Testis (tissue), 3 donors: Measurements from ENCODE around the gene ANAPC2. TPM values are rescaled to one million over a fixed set of nuclear protein-coding genes. Genes with fewer than 3 reads are reported as not detected.
A peak's percentile ranks its signal among the peaks of the same experiment; 100 is the strongest.

Experiments
- DNase-seq: peaks from one replicate; pipeline ENCODE4 v3.0.0-alpha.2; 2019
- H3K27ac ChIP-seq, 2 donors: fragments of 200-600 bp; sonication (generic); one replicate each; pipeline ENCODE4 v1.5.1; 2019
- H3K27me3 ChIP-seq: fragments of 200-600 bp; sonication (generic); one replicate; pipeline ENCODE4 v1.5.1; 2019
- H3K36me3 ChIP-seq: fragments of 200-600 bp; sonication (generic); one replicate; pipeline ENCODE4 v1.5.1; 2017; ENCODE audit warnings: low read depth; ENCODE audit errors: missing control alignments
- H3K4me1 ChIP-seq: fragments of 200-600 bp; sonication (generic); one replicate; pipeline ENCODE4 v1.5.1; 2019
- H3K4me3 ChIP-seq, 2 donors: fragments of 200-600 bp; sonication (generic); one replicate each; pipeline ENCODE4 v1.5.1; 2017 to 2019
- H3K9me3 ChIP-seq: fragments of 200-600 bp; sonication (generic); one replicate; pipeline ENCODE4 v1.5.1; 2017
- POLR2A ChIP-seq: fragments of 450-650 bp; IDR thresholded peaks from one replicate; pipeline ENCODE4 v1.6.1; 2017; ENCODE audit warnings: antibody characterized with exemption, mild to moderate bottlenecking, moderate library complexity
- WGBS, 2 donors: methylation state at CpG; one replicate each; pipeline ENCODE4 v1.1.5; 2018; 5-methylcytosine and 5-hydroxymethylcytosine counted together
- intact Hi-C: fragments of 100-400 bp; cut with DNase I; formaldehyde crosslinking; loops from one replicate; pipeline ENCODE4 v1.15.1; 2023; ENCODE audit warnings: low total_unique reads
- polyA plus RNA-seq: library from polyadenylated mRNA; stranded (reverse); fragments of 350-450 nt; fragmentation: Illumina TruSeq; extraction: RNeasy Lipid Tissue Mini Kit (QIAGEN cat#74804); gene quantifications from one replicate; pipeline ENCODE4 v1.2.3, GENCODE V29; 2014; ENCODE audit warnings: low read depth, low replicate concordance; ENCODE audit not compliant: insufficient read depth
- total RNA-seq, 2 donors: library from RNA; depleted of rRNA; stranded (reverse); fragments of >200 nt; gene quantifications; one replicate each; pipeline ENCODE4 v1.2.3, GENCODE V29; 2016
- TF ChIP-seq, protein P1 (sequence below), 3 experiments: fragments of 450-650 bp in 2 of 3; fragments of 200-600 bp in 1 of 3; sonication (generic) in 1 of 3; IDR thresholded peaks; one replicate each; pipeline ENCODE4 v1.5.1; 2016 to 2019; ENCODE audit warnings: antibody characterized with exemption in 3 of 3, mild to moderate bottlenecking in 2 of 3, moderate library complexity in 1 of 3

Gene ANAPC2
- total and polyA plus RNA-seq, 3 donors from 2014 or later, result 80.6 to 98.5 (median 91.0) TPM

DNA sequence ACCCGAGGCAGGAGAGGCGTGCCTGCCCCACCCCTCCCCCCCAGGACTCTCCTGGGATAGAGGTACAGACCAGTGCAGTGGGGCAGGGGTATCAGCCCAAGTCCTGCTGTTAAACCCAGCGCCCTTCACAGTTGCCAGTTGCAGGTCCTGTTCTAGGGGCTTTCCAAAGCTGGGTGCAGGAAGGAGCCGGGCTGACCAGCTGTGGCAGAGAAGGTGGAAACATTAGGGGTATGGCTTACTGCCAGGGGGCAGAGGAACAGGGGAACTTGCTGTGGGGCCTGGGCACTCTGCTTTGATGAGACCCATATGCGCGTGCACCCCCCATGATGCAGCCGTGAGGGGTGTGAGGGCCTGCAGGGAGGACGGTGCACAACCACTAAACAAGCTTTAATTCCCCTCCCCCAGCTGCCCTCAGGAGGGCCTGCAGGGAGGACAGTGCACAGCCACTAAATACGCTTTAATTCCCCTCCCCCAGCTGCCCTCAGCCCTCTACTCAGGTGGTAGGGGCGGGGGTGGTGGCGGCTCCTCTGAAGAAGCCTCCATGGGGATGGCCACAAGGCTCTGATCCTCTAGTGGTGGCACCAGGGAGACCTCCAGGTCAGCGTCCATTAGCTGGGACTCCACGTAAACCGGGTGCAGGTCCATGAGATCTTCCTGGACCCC, 17.7 kb downstream of the ANAPC2 start:
- DNase-seq, result no peak
- H3K27me3 ChIP-seq, result no peaks in the 10 kb centered on the region
- 44 to 65% methylated on average over 7 to 14 of the region's 14 CpGs for WGBS, 2 donors
- H3K9me3 ChIP-seq, result no peaks in the 10 kb centered on the region
- H3K4me3 ChIP-seq, result no peak overlapping the region
- H3K4me1 ChIP-seq, result peaks cover 15% of the 10 kb centered on the region
- TF ChIP-seq POLR2A, result no peak
- TF ChIP-seq, protein P1, sequence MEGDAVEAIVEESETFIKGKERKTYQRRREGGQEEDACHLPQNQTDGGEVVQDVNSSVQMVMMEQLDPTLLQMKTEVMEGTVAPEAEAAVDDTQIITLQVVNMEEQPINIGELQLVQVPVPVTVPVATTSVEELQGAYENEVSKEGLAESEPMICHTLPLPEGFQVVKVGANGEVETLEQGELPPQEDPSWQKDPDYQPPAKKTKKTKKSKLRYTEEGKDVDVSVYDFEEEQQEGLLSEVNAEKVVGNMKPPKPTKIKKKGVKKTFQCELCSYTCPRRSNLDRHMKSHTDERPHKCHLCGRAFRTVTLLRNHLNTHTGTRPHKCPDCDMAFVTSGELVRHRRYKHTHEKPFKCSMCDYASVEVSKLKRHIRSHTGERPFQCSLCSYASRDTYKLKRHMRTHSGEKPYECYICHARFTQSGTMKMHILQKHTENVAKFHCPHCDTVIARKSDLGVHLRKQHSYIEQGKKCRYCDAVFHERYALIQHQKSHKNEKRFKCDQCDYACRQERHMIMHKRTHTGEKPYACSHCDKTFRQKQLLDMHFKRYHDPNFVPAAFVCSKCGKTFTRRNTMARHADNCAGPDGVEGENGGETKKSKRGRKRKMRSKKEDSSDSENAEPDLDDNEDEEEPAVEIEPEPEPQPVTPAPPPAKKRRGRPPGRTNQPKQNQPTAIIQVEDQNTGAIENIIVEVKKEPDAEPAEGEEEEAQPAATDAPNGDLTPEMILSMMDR (IDR thresholded peaks at IDR 0.05), result no peak
- H3K27ac ChIP-seq, result no peak overlapping the region
- intact Hi-C loops, result no loop called here
- no peaks in the 10 kb centered on the region for H3K36me3 ChIP-seq

DNA sequence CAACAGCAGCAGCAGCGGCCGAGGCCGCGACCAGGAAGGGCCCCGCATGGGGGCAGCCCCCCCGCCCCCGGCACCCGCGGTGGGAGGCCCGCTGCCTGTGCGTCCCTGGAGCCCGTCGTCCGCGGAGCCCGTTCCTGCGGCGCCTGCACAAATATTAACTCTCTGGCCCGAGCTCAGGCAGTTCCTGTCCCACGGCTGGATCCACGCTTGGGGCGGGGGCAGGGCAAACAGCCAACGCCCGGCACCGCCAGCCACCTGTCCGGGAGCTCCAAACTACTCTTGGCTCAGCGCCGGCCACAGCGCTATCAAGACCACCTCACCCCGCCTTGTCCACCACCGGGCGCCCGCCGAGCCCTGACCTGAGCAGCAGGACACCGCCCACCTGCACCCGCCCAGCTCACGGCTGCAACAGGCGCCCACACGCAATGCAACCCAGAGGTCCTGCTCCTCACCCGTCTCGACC, 18.4 kb downstream of the ANAPC2 start, which contains the start of gene LRRC26:
Gene LRRC26 (minus strand): TSS at position 156 of the 463 bp plus-strand sequence. CDS start 108 bp downstream, at position 48.
- Histone ChIP-seq H3K27ac (no peak within 1 kb of the TSS), H3K4me1 (peaks cover 15% of the 10 kb centered on the region), H3K9me3 (no peaks in the 10 kb centered on the region), H3K27me3 (no peaks in the 10 kb centered on the region), H3K4me3 (peak within 1 kb of the TSS; percentile 26 to 38), H3K36me3 (no peaks in the 10 kb centered on the region)
- WGBS, 2 donors, result 7% methylated on average over 40 of the region's 41 CpGs; no CpG with 5 or more reads in 1 of the 2 donors
- intact Hi-C loops, result no loop called here
- no peak for TF ChIP-seq POLR2A
- TF ChIP-seq, protein P1 (IDR thresholded peaks at IDR 0.05), result no peak
- DNase-seq, result no peak

- intact Hi-C loops, result no loop called here
- WGBS, 2 donors, result 0 to 1% methylated on average over 5 to 41 of the region's 124 CpGs
- DNase-seq, result peak; percentile 58
Measured at GRCh38 chr9:137168904-137169856, 19.2 kb downstream of the ANAPC2 start.

DNA sequence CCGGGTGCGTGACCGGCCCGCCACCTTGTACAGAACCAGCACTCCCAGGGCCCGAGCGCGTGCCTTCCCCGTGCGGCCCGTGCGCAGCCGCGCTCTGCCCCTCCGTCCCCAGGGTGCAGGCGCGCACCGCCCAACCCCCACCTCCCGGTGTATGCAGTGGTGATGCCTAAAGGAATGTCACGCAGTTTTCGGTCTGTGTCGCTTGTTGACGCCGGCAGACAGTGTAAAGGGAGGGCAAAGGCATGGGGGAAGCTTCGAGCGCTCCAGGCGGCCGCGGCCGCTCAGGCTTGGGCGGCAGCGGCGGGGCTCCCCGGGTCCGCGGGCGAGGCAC, 19.8 kb downstream of the ANAPC2 start:
- no peaks in the 10 kb centered on the region for H3K9me3 ChIP-seq
- no peak for DNase-seq
- H3K27ac ChIP-seq, result no peak overlapping the region
- intact Hi-C loops, result no loop called here
- no peak for TF ChIP-seq POLR2A
- TF ChIP-seq, protein P1 (IDR thresholded peaks at IDR 0.05), result no peak
- 0% methylated on average over 20 of the region's 36 CpGs; no CpG with 5 or more reads in 1 of the 2 donors for WGBS, 2 donors
- H3K4me1 ChIP-seq, result peaks cover 15% of the 10 kb centered on the region
- no peaks in the 10 kb centered on the region for H3K27me3 ChIP-seq
- H3K36me3 ChIP-seq, result no peaks in the 10 kb centered on the region
- peak overlapping the region; percentile 26 to 38 for H3K4me3 ChIP-seq

More at GRCh38 chr9:137168904-137169856, 19.2 kb downstream of the ANAPC2 start:
- Histone ChIP-seq H3K9me3 (no peaks in the 10 kb centered on the region), H3K4me1 (peaks cover 15% of the 10 kb centered on the region), H3K27me3 (no peaks in the 10 kb centered on the region), H3K27ac (no peak overlapping the region), H3K36me3 (no peaks in the 10 kb centered on the region), H3K4me3 (peak overlapping the region; percentile 26 to 38)
- TF ChIP-seq POLR2A, result no peak
- TF ChIP-seq, protein P1 (IDR thresholded peaks at IDR 0.05), result no peak
